ENCODE measurements around the gene MGMT.

MGMT gene

DNA sequence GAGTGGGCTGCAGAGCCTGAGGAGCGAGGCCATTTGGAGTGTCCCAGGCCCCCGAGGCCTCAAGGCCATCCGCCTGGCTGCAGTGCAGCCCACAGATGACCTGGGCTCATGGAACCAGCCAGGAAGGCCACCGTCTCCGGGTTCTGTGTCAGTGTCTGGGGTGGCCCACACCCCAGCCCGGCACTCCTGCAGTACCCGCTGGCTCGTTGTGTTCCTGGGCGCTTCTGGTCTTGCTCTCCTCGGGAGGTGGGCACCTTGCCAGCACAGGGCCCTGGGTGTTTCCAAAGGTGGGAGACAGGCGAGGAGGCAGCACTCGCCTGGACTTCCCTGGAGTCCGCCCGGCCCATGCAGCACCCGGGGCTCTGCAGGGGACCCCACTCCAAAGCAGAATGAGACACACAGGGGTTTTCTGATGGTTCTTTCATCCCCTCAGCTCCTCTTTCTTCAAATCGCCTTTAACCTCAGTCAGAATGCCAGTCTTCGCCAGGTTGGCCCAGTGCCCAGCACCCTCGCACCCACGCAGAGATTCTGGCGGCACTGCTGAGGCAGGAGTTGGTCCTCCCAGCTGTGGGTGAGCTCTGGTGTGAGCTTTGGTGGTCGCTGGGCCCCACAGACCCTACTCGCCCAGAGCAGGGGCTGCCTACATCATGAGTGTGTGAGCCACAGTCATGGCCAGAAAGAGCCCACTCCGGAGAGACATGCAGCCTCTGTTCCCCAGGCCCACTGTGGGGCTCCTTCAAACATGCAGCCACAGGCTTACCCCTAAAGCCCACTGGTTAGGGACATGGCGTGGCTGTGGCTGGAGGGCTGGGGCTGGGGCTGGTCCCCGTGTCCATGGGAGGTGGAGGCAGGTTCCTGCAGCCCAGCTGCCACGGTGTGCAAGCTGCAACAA, 341.3 kb downstream of the MGMT start:
- DNase-seq (ENCODE audit: low spot score): no peak

DNA sequence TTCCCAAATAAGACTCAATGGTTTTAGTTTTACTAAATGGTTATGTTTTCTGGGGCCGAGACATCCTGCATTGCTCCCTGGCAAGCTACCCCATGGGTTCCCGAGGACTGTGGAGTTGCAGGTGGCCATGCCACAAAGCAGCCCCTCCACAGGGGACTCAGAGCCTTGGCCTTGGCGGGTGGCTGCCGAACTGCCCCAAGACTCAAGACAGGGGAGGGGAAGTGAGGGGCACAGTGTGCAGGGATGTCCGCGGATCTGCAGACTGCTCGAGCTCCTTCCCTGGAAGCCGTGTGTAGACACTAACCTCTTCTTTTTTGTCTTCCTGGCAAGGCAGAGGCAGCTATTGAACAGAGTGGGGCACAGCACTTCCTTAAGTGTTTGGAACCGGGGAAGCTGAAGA, 342.4 kb downstream of the MGMT start:
- DNase-seq (ENCODE audit: low spot score): no peak

GRCh38 chr10:129809841-129810240, 342.8 kb downstream of the MGMT start:
- no peak for DNase-seq (ENCODE audit: low spot score)

- no peak for DNase-seq (ENCODE audit: low spot score)
Observed at GRCh38 chr10:129811208-129811607, 344.2 kb downstream of the MGMT start.

GRCh38 chr10:129812398-129812797, 345.4 kb downstream of the MGMT start:
- DNase-seq (ENCODE audit: low spot score): no peak

DNA sequence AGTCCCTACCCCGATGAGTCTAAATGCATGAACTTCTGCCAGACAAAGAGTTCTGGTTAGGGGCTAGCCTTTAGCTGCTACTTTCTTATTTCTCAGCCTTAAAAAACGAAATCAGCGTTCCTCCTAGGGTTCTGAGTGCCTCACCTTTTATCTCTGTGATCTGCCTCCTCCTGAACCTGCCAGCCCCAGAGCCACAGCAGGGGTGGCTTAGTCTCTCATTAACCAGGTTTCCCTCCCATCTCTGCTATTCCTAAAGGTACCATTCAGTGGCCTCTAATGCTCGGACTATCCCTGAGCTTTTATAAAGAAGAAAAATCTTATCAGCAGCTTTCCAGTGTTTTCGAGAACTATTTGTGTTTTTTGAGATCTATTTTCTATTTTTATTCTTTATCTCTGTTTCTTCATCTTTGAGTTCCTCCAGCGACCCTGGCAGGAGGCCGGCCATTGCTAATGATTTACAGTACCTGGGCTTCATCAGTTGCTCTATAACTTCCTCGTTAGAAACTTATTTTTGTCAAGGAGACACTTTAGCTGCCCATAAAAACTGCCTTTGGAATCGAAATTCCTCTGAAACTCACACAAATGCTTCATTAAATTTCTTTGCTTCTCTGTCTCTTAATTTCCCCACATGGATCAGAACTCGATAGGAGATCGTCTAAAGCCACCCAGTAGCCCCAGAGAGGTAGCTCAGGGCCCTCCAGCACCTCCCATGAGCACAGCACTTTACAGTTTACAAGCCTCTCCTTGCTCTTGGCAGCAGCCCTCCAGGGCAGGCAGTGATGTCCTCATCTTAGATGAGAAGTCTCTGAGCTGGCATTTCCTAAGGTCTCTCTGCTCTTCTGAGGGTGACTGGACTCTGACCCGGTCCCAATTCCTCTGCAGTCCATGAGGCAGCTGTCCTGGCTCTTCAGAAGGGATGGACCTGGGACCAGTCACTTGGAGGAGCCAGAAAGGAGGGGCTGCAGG, 347.9 kb downstream of the MGMT start:
- no peak for DNase-seq (ENCODE audit: low spot score)

GRCh38 chr10:129815898-129816655, 349.0 kb downstream of the MGMT start:
- DNase-seq (ENCODE audit: low spot score): no peak

GRCh38 chr10:129816656-129817045, 349.6 kb downstream of the MGMT start:
- no peak for DNase-seq (ENCODE audit: low spot score)

Data from hematopoietic multipotent progenitor cell treated with erythropoietin and hydrocortisone succinate and interleukin-3 and kit ligand, for 17 days (in vitro differentiated cells).